Small intestine (tissue), 7 donors: ENCODE data around the gene SLC35E2B. TPM values are rescaled to one million over a fixed set of nuclear protein-coding genes. Genes with fewer than 3 reads are reported as not detected.
"Not testable (repeated sequence)": the region's sequence is repeated elsewhere in the genome, so short reads cannot be mapped to it uniquely, and the experiment has no call there.

Experiments
- DNase-seq, 2 donors: peaks; one replicate each; pipeline versions ENCODE4 v3.0.0 to v3.0.0-alpha.2; 2013
- FAIRE-seq: peaks from 2 replicates; lab custom pipeline; 2012; peaks lifted over from hg19 to GRCh38; lab: Jason Lieb, UNC
- H3K27ac ChIP-seq, 3 donors: one replicate each; pipeline ENCODE4 v1.5.1; 2013; ENCODE audit warnings: low read length in 2 of 3, mild to moderate bottlenecking in 2 of 3, control low read depth in 1 of 3, inconsistent platforms in 1 of 3, low read depth in 1 of 3, moderate library complexity in 1 of 3
- H3K27me3 ChIP-seq, 3 donors: one replicate each; pipeline ENCODE4 v1.6.1; 2013; ENCODE audit warnings: low read length in 3 of 3, inconsistent platforms in 1 of 3; ENCODE audit not compliant: control insufficient read depth in 3 of 3, insufficient read depth in 3 of 3
- H3K36me3 ChIP-seq, 3 donors: one replicate each; pipeline ENCODE4 v1.6.1; 2013; ENCODE audit warnings: low read length in 3 of 3, inconsistent platforms in 1 of 3, low read depth in 1 of 3, mild to moderate bottlenecking in 1 of 3, moderate library complexity in 1 of 3; ENCODE audit not compliant: control insufficient read depth in 3 of 3, insufficient read depth in 2 of 3
- H3K4me1 ChIP-seq, 3 donors: one replicate each; pipeline ENCODE4 v1.6.1; 2013; ENCODE audit warnings: low read length in 2 of 3, inconsistent platforms in 1 of 3, low read depth in 1 of 3, mild to moderate bottlenecking in 1 of 3, moderate library complexity in 1 of 3; ENCODE audit not compliant: control insufficient read depth in 3 of 3, insufficient read depth in 2 of 3
- H3K4me3 ChIP-seq, 3 donors: one replicate each; pipeline ENCODE4 v1.5.1; 2013; ENCODE audit warnings: low read length in 3 of 3, control low read depth in 1 of 3, inconsistent platforms in 1 of 3, low read depth in 1 of 3, mild to moderate bottlenecking in 1 of 3, moderate library complexity in 1 of 3
- H3K9me3 ChIP-seq, 2 donors: one replicate each; pipeline ENCODE4 v1.6.1; 2013; ENCODE audit warnings: low read depth in 1 of 2, low read length in 1 of 2; ENCODE audit not compliant: control insufficient read depth in 2 of 2, insufficient read depth in 1 of 2
- WGBS, 3 donors: extraction: QIAGEN DNeasy Blood & Tissue Kit; methylation state at CpG; one replicate each; pipeline ENCODE4 v1.1.7; 2013; 5-methylcytosine and 5-hydroxymethylcytosine counted together
- polyA plus RNA-seq, 4 donors: library from polyadenylated mRNA; stranded (reverse) in 3 of 4; unstranded in 1 of 4; fragments of 200-250 nt in 3 of 4; fragments of 120-200 nt in 1 of 4; gene quantifications; one replicate each; pipeline versions ENCODE4 v1.2.1 to v1.2.3, GENCODE V29; 2013
- donor health status: healthy with polysubstance abuse.
- donor health status: control.
- donor health status: control.
- donor health status: Bipolar disorder and iron deficiency.
- donor health status: healthy.

The SLC35E2B gene
- polyA plus RNA-seq, 4 donors: 21.6 to 43.0 (median 34.0) TPM

DNA sequence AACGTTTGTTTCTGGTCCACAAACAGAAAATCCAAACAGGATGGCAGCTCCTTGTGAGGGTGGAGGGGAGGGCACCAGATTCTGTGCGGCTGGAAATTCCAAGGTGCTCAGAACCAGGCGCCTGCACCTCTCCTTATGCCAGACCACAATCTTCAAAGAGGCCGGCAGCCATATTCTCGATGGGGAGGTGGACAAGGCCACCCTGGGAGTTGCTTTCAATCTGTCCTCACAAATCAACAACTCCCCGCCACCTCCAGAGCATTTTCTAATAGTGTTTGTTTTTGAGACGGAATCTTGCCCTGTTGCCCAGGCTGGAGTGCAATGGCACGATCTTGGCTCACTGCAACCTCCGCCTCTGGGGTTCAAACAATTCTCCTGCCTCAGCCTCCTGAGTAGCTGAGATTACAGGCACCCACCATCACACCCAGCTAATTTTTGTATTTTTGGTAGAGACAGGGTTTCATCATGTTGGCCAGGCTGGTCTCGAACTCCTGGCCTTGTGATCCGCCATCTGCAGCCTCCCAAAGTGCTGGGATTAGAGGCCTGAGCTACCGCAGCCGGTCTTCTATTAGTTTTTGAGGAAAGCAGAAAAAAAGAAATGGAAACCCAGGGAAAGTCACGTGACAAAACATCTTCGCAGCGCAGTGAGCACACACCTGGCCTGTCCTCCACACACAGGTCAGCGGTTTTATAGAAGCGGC lies 36.7 kb upstream of the SLC35E2B start:
- H3K27me3 ChIP-seq, H3K4me3 ChIP-seq, H3K9me3 ChIP-seq, DNase-seq, H3K4me1 ChIP-seq, H3K27ac ChIP-seq, FAIRE-seq: not testable (repeated sequence)
- WGBS, 3 donors: 87 to 94% (median 93%) methylated on average over 10 to 15 of the region's 18 CpGs
- peaks cover 0 to 48% (median 0%) of the 10 kb centered on the region in 3 donors for H3K36me3 ChIP-seq

DNA sequence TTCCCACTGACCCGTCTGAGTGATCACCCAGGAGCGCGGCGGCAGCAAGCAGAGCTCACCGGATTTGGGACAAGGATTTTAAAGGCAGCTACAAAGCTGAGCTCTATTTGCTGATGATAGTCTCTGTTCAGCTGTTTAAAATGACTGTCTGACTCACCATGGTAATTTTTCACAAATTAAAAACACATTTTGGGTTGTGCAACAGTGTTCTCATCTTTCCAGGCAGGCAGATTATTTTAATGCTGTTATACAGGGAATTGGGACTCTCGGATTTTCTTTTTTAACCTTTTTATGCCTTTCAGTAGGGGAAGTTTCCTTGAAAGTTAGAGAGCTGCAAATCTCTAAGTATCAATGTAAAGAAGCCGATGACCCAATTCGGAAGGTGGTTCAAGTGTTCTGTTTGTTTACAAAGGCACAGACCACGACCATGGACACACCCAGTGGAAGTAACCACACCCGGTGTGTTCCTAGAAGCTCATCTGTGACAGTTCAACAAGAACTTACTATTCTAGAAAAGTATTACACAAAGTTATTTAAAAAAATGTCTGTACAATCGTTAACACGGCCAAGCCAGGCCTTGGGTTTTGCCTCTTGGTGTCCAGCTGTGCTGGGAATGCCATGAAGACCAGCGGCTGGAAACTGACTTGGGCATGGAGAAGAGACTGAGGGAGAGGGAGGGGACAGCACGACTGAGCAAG lies 35.9 kb upstream of the SLC35E2B start:
- WGBS, 3 donors: 47 to 71% (median 67%) methylated on average over 7 to 13 of the region's 14 CpGs
- H3K27me3 ChIP-seq, FAIRE-seq, H3K4me3 ChIP-seq, H3K27ac ChIP-seq, H3K9me3 ChIP-seq, H3K4me1 ChIP-seq: not testable (repeated sequence)
- H3K36me3 ChIP-seq: peaks cover 0 to 45% (median 0%) of the 10 kb centered on the region in 3 donors
- peak in 1 of 2 donors; percentile 37 for DNase-seq

DNA sequence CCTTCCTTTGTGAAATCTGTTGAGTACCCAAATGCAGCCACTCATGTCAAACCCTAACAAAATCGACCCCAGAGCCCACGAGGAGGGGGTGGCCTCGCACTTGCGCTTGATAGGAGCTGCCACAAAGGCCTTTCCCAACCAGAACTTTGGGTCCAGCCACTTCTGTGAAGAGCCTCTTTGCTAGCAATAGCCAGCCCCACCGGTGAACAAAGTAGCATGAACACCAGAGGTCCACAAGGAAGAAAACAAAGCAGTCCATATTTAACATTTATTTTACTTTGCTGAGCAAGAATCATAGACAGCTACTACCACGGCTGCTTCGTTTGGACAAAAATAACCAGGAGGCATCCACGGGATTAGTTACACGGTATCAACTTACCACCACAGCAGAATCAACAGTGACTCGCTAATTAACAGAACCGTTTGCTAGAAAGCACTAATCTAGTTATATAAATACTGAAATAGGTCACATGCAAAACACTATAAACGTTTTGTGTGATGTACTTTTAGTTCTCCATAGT lies 34.6 kb upstream of the SLC35E2B start:
- not testable (repeated sequence) for H3K4me3 ChIP-seq, DNase-seq, FAIRE-seq, H3K9me3 ChIP-seq, H3K4me1 ChIP-seq, H3K27me3 ChIP-seq, H3K27ac ChIP-seq
- 78 to 86% (median 83%) methylated on average over 9 to 11 of the region's 12 CpGs for WGBS, 3 donors
- peaks cover 0 to 35% (median 0%) of the 10 kb centered on the region in 3 donors for H3K36me3 ChIP-seq

DNA sequence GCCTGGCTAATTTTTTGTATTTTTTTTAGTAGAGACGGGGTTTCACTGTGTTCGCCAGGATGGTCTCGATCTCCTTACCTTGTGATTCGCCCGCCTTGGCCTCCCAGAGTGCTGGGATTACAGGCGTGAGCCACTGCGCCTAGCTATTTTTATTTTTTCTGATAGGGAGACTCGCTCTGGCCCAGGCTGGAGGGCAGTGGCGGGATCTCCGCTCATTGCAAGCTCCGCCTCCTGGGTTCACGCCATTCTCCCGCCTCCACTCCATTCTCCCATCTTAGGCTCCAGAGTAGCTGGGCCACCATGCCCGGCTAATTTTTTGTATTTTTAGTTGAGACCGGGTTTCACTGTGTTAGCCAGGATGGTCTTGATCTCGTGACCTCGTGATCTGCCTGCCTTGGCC lies 33.5 kb upstream of the SLC35E2B start:
- H3K4me3 ChIP-seq, H3K27ac ChIP-seq, H3K27me3 ChIP-seq, FAIRE-seq, H3K9me3 ChIP-seq, DNase-seq, H3K4me1 ChIP-seq: not testable (repeated sequence)
- WGBS, 3 donors: 93 to 96% (median 95%) methylated on average over 15 to 17 of the region's 17 CpGs
- H3K36me3 ChIP-seq: peaks cover 0 to 31% (median 0%) of the 10 kb centered on the region in 3 donors

DNA sequence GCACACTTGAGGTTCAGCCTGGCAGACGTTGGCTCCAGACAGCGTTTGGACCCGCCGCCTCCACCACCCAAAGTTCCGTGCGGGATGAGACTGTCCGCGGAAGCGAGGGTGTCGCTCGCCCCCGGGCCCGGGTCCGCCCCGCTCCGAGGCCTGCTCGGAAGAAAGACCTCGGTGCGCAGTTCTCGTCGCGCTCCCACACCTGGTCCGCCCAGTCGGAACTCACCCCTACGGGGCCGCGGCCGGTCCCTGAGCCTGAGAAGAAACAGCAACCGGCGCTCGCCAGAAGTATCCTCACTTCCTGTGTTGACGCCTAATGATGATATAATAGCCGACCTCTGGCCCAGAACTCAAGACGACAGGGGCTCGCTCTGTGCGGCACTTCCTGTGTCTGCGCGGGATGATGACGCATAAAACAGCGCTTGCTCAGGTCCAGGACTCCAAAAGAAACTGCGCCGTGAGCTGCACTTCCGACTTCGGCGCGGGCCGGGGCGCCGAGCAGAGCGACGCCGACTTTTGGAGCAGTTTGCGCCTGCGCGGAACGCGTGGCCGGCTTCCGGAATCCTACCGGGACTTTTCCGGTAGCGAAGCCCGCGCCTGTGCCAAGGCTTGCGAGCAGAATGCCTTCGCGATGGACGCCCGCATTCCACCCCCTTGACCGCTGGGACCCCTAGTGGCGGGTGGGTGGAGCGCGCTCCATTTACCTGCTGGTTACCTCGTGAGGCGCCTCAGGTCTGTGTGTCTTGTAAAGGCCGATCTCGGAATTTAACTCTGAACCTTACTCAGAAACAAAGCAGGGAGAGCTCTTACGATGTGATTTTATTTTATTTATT lies 31.7 kb upstream of the SLC35E2B start, which contains the start of gene CDK11A:
Gene CDK11A, minus strand, starts transcription at position 323 of the 830 bp plus-strand sequence. CDS start 1,539 bp downstream, outside the sequence.
- not testable (repeated sequence) for FAIRE-seq, H3K4me1 ChIP-seq, H3K9me3 ChIP-seq, H3K27me3 ChIP-seq
- Histone ChIP-seq H3K27ac (peak within 1 kb of the TSS; percentile 73 to 88 (median 88)), H3K4me3 (peak within 1 kb of the TSS; percentile 46 to 79 (median 58)), H3K36me3 (peaks cover 0 to 32% (median 0%) of the 10 kb centered on the region in 3 donors)
- DNase-seq: peak; percentile 95 to 100
- WGBS, 3 donors: 0% methylated on average over 10 to 55 of the region's 78 CpGs

DNA sequence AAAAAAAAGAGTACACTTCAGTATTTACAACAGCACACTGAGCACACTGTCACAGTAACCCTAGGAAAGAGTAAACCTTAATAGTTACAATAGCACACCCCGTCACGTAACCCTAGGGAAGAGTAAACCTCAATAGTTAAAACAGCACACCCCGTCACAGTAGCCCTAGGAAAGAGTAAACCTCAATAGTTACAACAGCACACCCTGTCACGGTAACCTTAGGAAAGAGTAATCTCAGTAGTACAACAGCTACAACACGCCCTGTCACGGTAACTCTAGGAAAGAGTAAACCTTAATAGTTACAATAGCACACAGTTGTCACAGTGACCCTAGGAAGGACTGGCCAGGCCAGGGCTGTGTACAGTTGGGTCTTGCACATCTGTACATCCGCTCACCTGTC lies 28.6 kb upstream of the SLC35E2B start:
- DNase-seq (peak in 1 of 2 donors; percentile 56), FAIRE-seq (no peak)
- peaks cover 0 to 36% (median 0%) of the 10 kb centered on the region in 3 donors for H3K36me3 ChIP-seq
- H3K4me3 ChIP-seq: no peak overlapping the region
- no peaks in the 10 kb centered on the region for H3K27me3 ChIP-seq
- no peaks in the 10 kb centered on the region for H3K4me1 ChIP-seq
- peak overlapping the region in 2 of 3 donors; percentile 11 to 71 for H3K27ac ChIP-seq
- no peaks in the 10 kb centered on the region for H3K9me3 ChIP-seq
- WGBS, 3 donors: 15 to 60% (median 32%) methylated on average over 7 of the region's 7 CpGs

DNA sequence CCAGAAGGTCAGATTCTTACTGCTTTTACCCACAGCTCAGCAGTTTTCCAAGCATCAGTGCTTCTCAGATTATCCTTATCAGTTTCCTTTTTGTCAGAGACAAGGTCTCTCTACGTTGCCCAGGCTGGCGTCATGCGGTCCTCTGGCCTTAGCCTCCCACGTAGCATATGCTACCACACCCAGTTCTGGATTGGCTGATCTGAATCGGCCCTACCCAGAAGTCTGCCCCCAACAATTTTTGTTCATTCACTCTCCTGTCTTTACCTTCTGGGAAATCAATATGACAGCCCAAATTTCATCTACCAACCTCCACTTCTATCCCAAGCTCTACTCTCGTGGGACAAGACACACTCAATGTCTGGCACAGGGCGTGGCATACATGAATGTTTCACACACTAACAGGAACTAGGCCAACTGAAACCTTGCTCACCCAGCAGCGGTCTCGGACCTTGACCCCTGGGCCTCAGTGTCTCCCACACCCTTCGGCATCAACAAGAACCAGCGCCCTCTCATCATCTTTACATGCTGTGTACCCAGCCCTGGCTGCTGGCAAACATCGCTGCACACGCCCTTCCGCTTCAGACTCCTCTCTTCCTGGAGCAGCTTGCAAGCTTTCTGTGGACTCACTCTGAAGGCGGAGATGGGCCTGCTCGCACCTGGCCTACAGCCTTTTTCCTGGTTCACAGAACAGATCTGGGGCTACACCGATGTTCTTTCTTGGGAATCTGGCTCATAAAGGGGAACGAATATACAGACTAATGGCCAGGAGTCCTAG lies 22.7 kb upstream of the SLC35E2B start:
- not testable (repeated sequence) for H3K27me3 ChIP-seq, H3K9me3 ChIP-seq, H3K4me3 ChIP-seq, FAIRE-seq, H3K4me1 ChIP-seq
- DNase-seq: peak in 1 of 2 donors; percentile 81
- peaks cover 0 to 35% (median 0%) of the 10 kb centered on the region in 3 donors for H3K36me3 ChIP-seq
- peak overlapping the region in 2 of 3 donors; percentile 32 to 80 for H3K27ac ChIP-seq
- WGBS, 3 donors: 40 to 64% (median 51%) methylated on average over 10 to 15 of the region's 18 CpGs
